Naive thymus-derived CD8-positive, alpha-beta T cell (primary cell): Measurements from ENCODE around the gene IGF2. TPM values are rescaled to one million over a fixed set of nuclear protein-coding genes. Genes with fewer than 3 reads are reported as not detected.

ENCODE experiments used
- ATAC-seq, 2 donors: fragments of 150-1000 bp; cut with Tn5 transposase in 1 of 2; sonication (Bioruptor Pico), chemical (Tn5 transposase) in 1 of 2; 1 replicate in 1 of 2; 2 replicates in 1 of 2; pipeline ENCODE4 v1.10.0; 2021; ENCODE audit warnings: mild to moderate bottlenecking in 2 of 2, moderate library complexity in 2 of 2
- POLR2A ChIA-PET: fragments of 350-600 bp; sonication (Branson Sonifier 250); formaldehyde crosslinking; loops from one replicate; lab custom pipeline; 2021; ENCODE audit warnings: antibody characterized with exemption; lab: Charles Lee
- DNase-seq, 10 donors: peaks; one replicate each; pipeline versions ENCODE4 v3.0.0 to v3.0.0-alpha.2; 2020 to 2022
- H3K27ac Mint-ChIP-seq, 10 donors: one replicate each; pipeline ENCODE4 v1.8.0; 2020 to 2022; ENCODE audit warnings: mild to moderate bottlenecking in 10 of 10, mixed read lengths in 10 of 10, moderate library complexity in 4 of 10, inconsistent platforms in 1 of 10
- H3K27me3 Mint-ChIP-seq, 5 donors: one replicate each; pipeline ENCODE4 v1.8.0; 2021 to 2022; ENCODE audit warnings: mixed read lengths in 5 of 5
- H3K36me3 Mint-ChIP-seq, 3 donors: one replicate each; pipeline ENCODE4 v1.8.0; 2020 to 2022; ENCODE audit warnings: mixed read lengths in 3 of 3, mild to moderate bottlenecking in 2 of 3, inconsistent platforms in 1 of 3
- H3K4me1 Mint-ChIP-seq, 4 donors: one replicate each; pipeline ENCODE4 v1.8.0; 2021 to 2022; ENCODE audit warnings: mixed read lengths in 4 of 4
- H3K4me3 Mint-ChIP-seq, 10 donors: one replicate each; pipeline ENCODE4 v1.8.0; 2020 to 2022; ENCODE audit warnings: mild to moderate bottlenecking in 10 of 10, mixed read lengths in 10 of 10, moderate library complexity in 6 of 10, inconsistent platforms in 1 of 10
- H3K9me3 Mint-ChIP-seq, 9 donors: one replicate each; pipeline ENCODE4 v1.8.0; 2020 to 2022; ENCODE audit warnings: mixed read lengths in 9 of 9, mild to moderate bottlenecking in 3 of 9, inconsistent platforms in 1 of 9, moderate library complexity in 1 of 9
- polyA plus RNA-seq, 3 donors: library from polyadenylated mRNA; unstranded; fragments of 300-500 nt; fragmentation: Illumina TruSeq; gene quantifications; one replicate each; pipeline ENCODE4 v1.2.3, GENCODE V29; 2021
- total RNA-seq, 8 experiments: library from RNA in 2 of 8; stranded (reverse) in 2 of 8; gene quantifications; one replicate each; pipeline ENCODE4 v1.2.3 and lab custom pipeline; 2021 to 2026

The IGF2 gene
- total RNA-seq (not detected), polyA plus RNA-seq (not detected), total RNA-seq (lab: John Stamatoyannopoulos, UW) (0 to 0.17 (median 0.03) reads per million in 6 experiments)

GRCh38 chr11:2139123-2139521, at the start of gene IGF2:
IGF2 (minus strand) TSS chr11:2139389; CDS start chr11:2135523, 3,866 bp downstream.
- no peak for DNase-seq
- peaks cover 25 to 73% (median 43%) of the 10 kb centered on the region in 5 donors for H3K27me3 Mint-ChIP-seq
- H3K36me3 Mint-ChIP-seq = peaks cover 0 to 6% (median 0%) of the 10 kb centered on the region in 3 donors
- H3K4me3 Mint-ChIP-seq = peak within 1 kb of the TSS; percentile 76 to 92 (median 84)
- POLR2A ChIA-PET = no interaction called here
- peak; percentile 40 to 49 for ATAC-seq
- no peaks in the 10 kb centered on the region for H3K9me3 Mint-ChIP-seq
- H3K4me1 Mint-ChIP-seq = peaks cover 8 to 21% (median 17%) of the 10 kb centered on the region in 4 donors
- H3K27ac Mint-ChIP-seq = peak within 1 kb of the TSS in 1 of 10 donors; percentile 48

GRCh38 chr11:2188745-2189144, 49.6 kb upstream of the IGF2 start:
- Mint-ChIP-seq H3K27me3 (peaks cover 2 to 22% (median 10%) of the 10 kb centered on the region in 5 donors), H3K4me1 (peaks cover 5 to 8% (median 7%) of the 10 kb centered on the region in 4 donors), H3K36me3 (no peaks in the 10 kb centered on the region), H3K27ac (no peak overlapping the region), H3K4me3 (no peak overlapping the region), H3K9me3 (no peaks in the 10 kb centered on the region)
- no peak for DNase-seq
- POLR2A ChIA-PET = no interaction called here
- ATAC-seq = no peak

- DNase-seq (no peak), ATAC-seq (no peak)
- POLR2A ChIA-PET = interaction anchor here (0.6 to 1.5 kb wide), 8 partner anchors 63 to 389 kb away, joined by 3 to 5 read pairs (median 3); partner anchors contain the start of genes C11orf21 and TSPAN32
- Mint-ChIP-seq H3K27ac (no peak overlapping the region), H3K9me3 (no peaks in the 10 kb centered on the region), H3K36me3 (no peaks in the 10 kb centered on the region), H3K27me3 (peaks cover 2 to 22% (median 11%) of the 10 kb centered on the region in 5 donors), H3K4me1 (peaks cover 5 to 14% (median 6%) of the 10 kb centered on the region in 4 donors), H3K4me3 (no peak overlapping the region)
Observed at GRCh38 chr11:2187280-2187707, 48.1 kb upstream of the IGF2 start.

DNA sequence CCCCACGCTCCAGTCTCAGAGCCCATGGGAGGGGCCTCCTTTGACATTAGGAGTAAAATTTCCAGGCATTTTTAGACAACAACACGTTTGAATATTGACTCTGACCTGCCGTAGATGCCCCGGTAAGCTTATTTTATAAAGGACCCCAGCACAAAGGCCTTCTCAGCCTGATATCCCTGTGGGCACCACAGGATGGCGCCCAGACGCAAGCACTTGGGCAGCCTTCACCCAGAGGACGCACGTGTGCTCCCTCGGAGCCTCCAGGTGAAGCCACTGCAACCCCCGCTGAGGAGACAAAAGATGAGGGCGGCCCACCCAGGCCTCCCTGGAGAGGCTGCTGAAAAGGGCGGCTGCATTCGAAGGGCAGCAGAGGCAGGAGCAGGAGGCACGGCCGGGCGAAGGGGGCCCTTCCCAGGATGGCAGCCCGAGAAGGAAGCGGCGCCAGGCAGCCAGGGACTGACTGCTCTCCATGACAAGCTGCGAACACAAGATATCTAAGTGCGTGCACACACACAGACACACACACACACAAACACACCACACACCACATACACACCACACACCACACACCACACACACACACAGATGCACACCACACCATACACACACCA, 47.6 kb upstream of the IGF2 start:
- POLR2A ChIA-PET = interaction anchor here (0.6 to 1.5 kb wide), 7 partner anchors 83 to 388 kb away, joined by 3 to 5 read pairs (median 3); partner anchors contain the start of genes C11orf21 and TSPAN32
- H3K4me1 Mint-ChIP-seq = peaks cover 5 to 14% (median 6%) of the 10 kb centered on the region in 4 donors
- peak; percentile 93 to 97 for ATAC-seq
- no peak overlapping the region for H3K27ac Mint-ChIP-seq
- no peak overlapping the region for H3K4me3 Mint-ChIP-seq
- no peaks in the 10 kb centered on the region for H3K9me3 Mint-ChIP-seq
- H3K36me3 Mint-ChIP-seq = no peaks in the 10 kb centered on the region
- DNase-seq = peak; percentile 41 to 78 (median 58)
- peaks cover 2 to 22% (median 11%) of the 10 kb centered on the region in 5 donors for H3K27me3 Mint-ChIP-seq

DNA sequence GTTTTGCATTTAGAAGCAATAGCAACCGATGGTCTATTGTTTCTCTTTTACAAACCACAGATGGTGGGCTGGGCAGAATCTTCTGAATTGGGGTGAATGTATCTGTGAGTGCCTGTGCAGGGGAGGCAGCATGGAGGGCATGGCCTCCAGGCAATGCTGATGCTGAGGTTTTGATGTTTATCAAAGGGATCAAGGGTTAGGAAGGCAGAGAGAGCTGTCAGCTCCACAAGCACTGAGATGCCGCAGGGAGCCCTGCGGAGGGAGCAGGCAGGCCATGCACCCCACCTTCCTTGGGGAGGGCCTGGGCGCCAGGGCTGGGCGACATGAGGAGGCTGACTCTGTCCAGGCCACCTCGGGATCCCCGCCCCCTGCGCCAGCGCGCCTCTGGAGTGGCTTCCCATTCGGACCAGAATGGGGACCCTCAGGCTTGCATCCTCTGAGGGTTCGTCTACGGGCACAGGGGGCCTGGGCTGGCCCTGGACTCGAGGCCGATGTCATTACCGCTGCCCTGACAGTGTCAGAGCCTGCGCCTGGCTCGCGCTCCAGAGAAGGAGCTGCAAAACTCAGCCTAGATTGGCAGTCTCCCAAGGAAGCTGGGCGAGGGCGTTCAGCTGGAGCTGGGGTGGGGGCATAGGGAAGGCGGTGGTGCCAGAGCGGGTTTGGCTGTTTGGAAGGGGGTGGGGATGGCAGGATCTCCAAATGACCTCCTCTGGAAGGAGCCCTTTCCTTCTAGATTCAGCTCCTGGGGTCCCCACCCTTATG, 46.3 kb upstream of the IGF2 start:
- Mint-ChIP-seq H3K36me3 (no peaks in the 10 kb centered on the region), H3K27ac (no peak overlapping the region), H3K4me3 (no peak overlapping the region), H3K27me3 (peaks cover 2 to 17% (median 8%) of the 10 kb centered on the region in 5 donors), H3K9me3 (no peaks in the 10 kb centered on the region), H3K4me1 (peaks cover 0 to 7% (median 2%) of the 10 kb centered on the region in 4 donors)
- no peak for ATAC-seq
- POLR2A ChIA-PET = no interaction called here
- DNase-seq = no peak

DNA sequence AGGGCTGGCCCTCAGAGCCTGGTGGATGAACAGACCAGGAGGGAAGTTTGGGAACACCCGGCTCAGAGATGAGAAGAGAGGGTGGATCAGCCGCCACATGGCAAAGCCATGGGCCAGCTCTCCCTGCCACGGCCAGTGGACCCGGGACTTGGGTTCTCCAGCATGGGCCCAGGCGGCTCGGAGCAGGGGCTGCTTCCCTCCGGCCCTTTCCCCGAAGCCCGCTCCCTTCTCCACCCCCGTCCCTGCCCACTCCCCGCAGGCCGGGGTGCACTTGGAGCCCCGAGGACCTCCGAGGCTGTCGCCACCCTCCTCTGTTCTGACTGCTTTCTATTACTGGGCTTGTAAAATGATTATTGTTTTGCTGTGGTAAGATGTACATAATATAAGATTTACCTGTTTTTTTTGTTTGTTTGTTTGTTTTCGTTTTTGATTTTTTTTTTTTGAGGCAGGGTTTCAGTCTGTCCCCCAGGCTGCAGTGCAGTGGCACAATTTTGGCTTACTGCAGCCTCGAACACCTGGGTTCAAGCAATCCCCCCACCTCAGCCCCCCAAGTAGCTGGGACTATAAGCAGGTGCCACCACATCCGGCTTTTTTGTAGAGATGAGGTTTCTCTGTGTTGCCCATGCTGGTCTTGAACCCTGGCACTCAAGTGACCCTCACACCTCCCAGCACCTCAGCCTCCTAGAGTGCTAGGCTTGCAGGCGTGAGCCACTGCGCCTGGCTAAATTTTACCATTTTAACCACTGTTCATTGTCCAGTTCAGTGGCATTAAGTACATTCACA, 43.7 kb upstream of the IGF2 start:
- POLR2A ChIA-PET = interaction anchor here (0.6 kb wide), 1 partner anchor 747 kb away, joined by 3 read pairs; no protein-coding TSS in a partner anchor
- Mint-ChIP-seq H3K4me1 (peaks cover 0 to 7% (median 1%) of the 10 kb centered on the region in 4 donors), H3K9me3 (no peaks in the 10 kb centered on the region), H3K27ac (peak overlapping the region in 1 of 10 donors; percentile 1), H3K27me3 (peaks cover 2 to 11% (median 8%) of the 10 kb centered on the region in 5 donors), H3K36me3 (no peaks in the 10 kb centered on the region), H3K4me3 (no peak overlapping the region)
- no peak for ATAC-seq
- DNase-seq = no peak

GRCh38 chr11:2182075-2182474, 42.9 kb upstream of the IGF2 start:
- H3K4me3 Mint-ChIP-seq = no peak overlapping the region
- no peak overlapping the region for H3K27ac Mint-ChIP-seq

DNA sequence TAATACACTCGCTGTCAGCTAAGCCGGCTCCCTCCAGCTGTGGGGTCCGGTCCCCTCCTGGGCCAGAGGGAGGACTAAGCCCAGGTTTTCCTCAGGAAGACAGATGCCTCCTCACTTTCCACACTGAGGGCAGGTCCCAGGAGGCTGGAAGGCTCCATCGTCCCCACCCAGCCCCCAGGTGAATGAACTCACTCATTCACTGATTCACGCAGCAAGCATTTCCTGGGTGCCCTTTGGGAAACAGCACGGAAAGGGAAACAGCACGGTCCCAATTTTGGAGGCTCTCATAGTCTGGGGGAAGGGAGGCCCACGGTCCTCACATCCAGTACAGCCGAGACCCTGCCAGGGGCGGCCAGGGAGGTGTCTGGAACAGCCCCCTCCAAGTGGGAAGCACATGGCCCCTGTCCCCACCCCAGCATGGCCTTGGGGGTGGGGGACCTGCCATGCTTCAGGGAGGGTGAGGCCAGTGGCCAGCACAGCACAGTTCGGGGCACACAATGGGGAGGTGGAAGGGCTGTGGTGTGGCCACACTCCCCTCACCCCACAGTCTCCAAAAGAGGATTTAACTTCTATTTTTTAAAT, 41.7 kb upstream of the IGF2 start:
- Mint-ChIP-seq H3K4me3 (no peak overlapping the region), H3K9me3 (no peaks in the 10 kb centered on the region), H3K36me3 (no peaks in the 10 kb centered on the region), H3K27ac (no peak overlapping the region), H3K4me1 (peaks cover 0 to 7% (median 1%) of the 10 kb centered on the region in 4 donors), H3K27me3 (peaks cover 2 to 11% (median 8%) of the 10 kb centered on the region in 5 donors)
- DNase-seq (no peak), ATAC-seq (no peak)
- POLR2A ChIA-PET = no interaction called here

More at GRCh38 chr11:2182075-2182474, 42.9 kb upstream of the IGF2 start:
- no peak for DNase-seq
- Mint-ChIP-seq H3K36me3 (no peaks in the 10 kb centered on the region), H3K27me3 (peaks cover 2 to 11% (median 8%) of the 10 kb centered on the region in 5 donors), H3K9me3 (no peaks in the 10 kb centered on the region), H3K4me1 (peaks cover 0 to 7% (median 1%) of the 10 kb centered on the region in 4 donors)
- POLR2A ChIA-PET = no interaction called here
- no peak for ATAC-seq

GRCh38 chr11:2180347-2180746, 41.2 kb upstream of the IGF2 start:
- Mint-ChIP-seq H3K9me3 (no peaks in the 10 kb centered on the region), H3K4me3 (no peak overlapping the region), H3K36me3 (no peaks in the 10 kb centered on the region), H3K4me1 (peaks cover 0 to 7% (median 1%) of the 10 kb centered on the region in 4 donors), H3K27me3 (peaks cover 2 to 11% (median 8%) of the 10 kb centered on the region in 5 donors), H3K27ac (no peak overlapping the region)
- ATAC-seq (no peak), DNase-seq (no peak)
- POLR2A ChIA-PET = no interaction called here

GRCh38 chr11:2179516-2179915, 40.3 kb upstream of the IGF2 start:
- Mint-ChIP-seq H3K4me1 (peaks cover 0 to 7% (median 0%) of the 10 kb centered on the region in 4 donors), H3K27me3 (peaks cover 0 to 6% (median under 1%) of the 10 kb centered on the region in 5 donors), H3K36me3 (no peaks in the 10 kb centered on the region), H3K4me3 (no peak overlapping the region), H3K27ac (no peak overlapping the region), H3K9me3 (no peaks in the 10 kb centered on the region)
- POLR2A ChIA-PET = no interaction called here
- DNase-seq (no peak), ATAC-seq (no peak)

GRCh38 chr11:2178906-2179494, 39.8 kb upstream of the IGF2 start:
- no peaks in the 10 kb centered on the region for H3K36me3 Mint-ChIP-seq
- H3K4me3 Mint-ChIP-seq = no peak overlapping the region
- ATAC-seq (no peak), DNase-seq (no peak)
- H3K27me3 Mint-ChIP-seq = peaks cover 0 to 6% (median 0%) of the 10 kb centered on the region in 5 donors
- H3K4me1 Mint-ChIP-seq = peaks cover 0 to 7% (median 0%) of the 10 kb centered on the region in 4 donors
- H3K9me3 Mint-ChIP-seq = no peaks in the 10 kb centered on the region
- POLR2A ChIA-PET = no interaction called here
- no peak overlapping the region for H3K27ac Mint-ChIP-seq
